ENCODE measurements around the gene LIN54. TPM values are rescaled to one million over a fixed set of nuclear protein-coding genes. Genes with fewer than 3 reads are reported as not detected.

Gene LIN54
- total RNA-seq, 1 donor from 2014 or later: 12.3 TPM

DNA sequence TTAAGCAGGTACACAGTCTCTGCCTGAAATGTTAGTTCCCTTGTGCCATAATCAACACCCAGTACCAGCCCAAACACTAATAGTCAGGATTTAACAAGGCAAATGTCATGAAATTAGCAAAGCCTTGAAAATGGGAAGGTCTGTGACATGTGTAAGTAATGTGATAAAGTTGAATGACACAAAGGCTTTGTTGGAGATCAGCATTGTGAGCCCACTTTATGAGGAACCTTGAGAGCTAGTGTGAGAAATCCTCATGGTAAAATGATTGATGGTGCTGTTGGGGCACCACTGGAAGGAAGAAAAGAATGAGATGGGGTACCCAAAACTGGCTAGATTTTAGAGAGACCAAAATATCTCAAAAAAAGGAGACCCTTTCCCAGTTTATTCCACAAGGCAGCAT is 3.3 kb upstream of the LIN54 start:
- Mint-ChIP-seq H3K4me1 (ENCODE audit: low read depth) (peaks cover 32% of the 10 kb centered on the region), H3K36me3 (ENCODE audit: low read depth) (no peaks in the 10 kb centered on the region), H3K27me3 (ENCODE audit: low read depth) (no peaks in the 10 kb centered on the region), H3K9me3 (ENCODE audit: low read depth) (no peaks in the 10 kb centered on the region), H3K4me3 (ENCODE audit: unreplicated experiment) (peak overlapping the region; percentile 94), H3K27ac (ENCODE audit: unreplicated experiment) (peak overlapping the region; percentile 98)
- DNase-seq (ENCODE audit: low spot score): no peak
- TF ChIP-seq, protein P1, sequence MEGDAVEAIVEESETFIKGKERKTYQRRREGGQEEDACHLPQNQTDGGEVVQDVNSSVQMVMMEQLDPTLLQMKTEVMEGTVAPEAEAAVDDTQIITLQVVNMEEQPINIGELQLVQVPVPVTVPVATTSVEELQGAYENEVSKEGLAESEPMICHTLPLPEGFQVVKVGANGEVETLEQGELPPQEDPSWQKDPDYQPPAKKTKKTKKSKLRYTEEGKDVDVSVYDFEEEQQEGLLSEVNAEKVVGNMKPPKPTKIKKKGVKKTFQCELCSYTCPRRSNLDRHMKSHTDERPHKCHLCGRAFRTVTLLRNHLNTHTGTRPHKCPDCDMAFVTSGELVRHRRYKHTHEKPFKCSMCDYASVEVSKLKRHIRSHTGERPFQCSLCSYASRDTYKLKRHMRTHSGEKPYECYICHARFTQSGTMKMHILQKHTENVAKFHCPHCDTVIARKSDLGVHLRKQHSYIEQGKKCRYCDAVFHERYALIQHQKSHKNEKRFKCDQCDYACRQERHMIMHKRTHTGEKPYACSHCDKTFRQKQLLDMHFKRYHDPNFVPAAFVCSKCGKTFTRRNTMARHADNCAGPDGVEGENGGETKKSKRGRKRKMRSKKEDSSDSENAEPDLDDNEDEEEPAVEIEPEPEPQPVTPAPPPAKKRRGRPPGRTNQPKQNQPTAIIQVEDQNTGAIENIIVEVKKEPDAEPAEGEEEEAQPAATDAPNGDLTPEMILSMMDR (IDR thresholded peaks at IDR 0.05): no peak

DNA sequence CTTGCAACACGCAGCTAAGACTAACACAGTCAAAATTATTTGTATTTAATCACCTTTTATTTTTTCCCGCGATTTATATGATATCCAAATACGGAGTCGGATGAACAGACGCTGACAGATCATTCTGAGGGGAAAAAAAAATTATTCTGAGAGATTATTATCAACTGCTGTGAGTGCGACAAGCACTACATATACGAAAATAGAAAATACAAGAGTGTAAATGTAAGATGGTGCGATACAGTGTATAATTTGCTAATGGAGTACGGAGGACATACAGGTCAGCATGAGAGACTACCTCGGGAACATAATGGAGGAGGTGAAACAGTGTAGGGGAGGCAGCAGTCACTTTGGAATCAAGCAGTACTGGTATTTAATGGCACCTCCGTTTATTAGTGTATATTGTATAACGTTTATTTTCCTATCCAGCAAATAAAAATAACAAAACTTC is 2.8 kb upstream of the LIN54 start:
- no peak for DNase-seq (ENCODE audit: low spot score)
- H3K36me3 Mint-ChIP-seq (ENCODE audit: low read depth): no peaks in the 10 kb centered on the region
- peak overlapping the region; percentile 94 for H3K4me3 Mint-ChIP-seq (ENCODE audit: unreplicated experiment)
- no peaks in the 10 kb centered on the region for H3K27me3 Mint-ChIP-seq (ENCODE audit: low read depth)
- peaks cover 36% of the 10 kb centered on the region for H3K4me1 Mint-ChIP-seq (ENCODE audit: low read depth)
- TF ChIP-seq, protein P1 (IDR thresholded peaks at IDR 0.05): no peak
- H3K9me3 Mint-ChIP-seq (ENCODE audit: low read depth): no peaks in the 10 kb centered on the region
- H3K27ac Mint-ChIP-seq (ENCODE audit: unreplicated experiment): peak overlapping the region; percentile 98

DNA sequence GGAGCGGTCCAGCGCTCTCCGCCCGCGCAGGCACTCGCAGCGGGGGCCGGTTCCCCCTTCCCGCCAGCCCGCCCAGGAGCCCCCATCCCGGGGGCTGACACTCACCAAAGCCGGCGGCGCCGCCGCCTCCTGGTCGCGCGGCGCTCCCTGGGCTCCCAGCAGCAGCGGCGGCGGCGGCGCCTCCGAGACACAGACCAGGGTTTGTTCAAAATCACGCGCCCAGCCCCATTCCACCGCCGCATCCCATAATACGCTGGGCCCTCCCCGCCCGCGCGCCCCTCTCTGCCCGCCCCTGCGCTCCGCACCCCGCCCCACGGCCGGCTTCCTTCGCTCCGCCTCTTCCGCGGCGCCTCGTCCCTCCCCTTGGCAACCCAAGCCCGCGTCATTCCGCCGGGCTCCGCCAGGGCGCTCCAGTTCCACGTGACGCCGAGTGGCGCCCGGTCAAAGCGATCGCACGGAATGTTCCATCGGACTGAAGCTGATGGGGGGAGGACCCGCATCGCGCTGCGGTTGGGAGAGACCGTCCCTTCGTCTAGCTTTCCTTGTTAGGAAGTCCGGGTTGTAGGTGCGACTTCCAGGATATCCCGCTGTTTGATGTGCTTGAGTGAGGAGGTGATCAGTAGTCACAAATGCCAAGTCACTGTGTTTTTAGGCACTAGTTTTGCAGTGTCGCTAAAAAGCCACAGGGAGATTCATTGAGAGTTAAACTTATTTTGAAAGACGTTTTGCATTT is 2.2 kb upstream of the LIN54 start:
- peaks cover 40% of the 10 kb centered on the region for H3K4me1 Mint-ChIP-seq (ENCODE audit: low read depth)
- no peaks in the 10 kb centered on the region for H3K9me3 Mint-ChIP-seq (ENCODE audit: low read depth)
- H3K36me3 Mint-ChIP-seq (ENCODE audit: low read depth): no peaks in the 10 kb centered on the region
- peak; percentile 98 for DNase-seq (ENCODE audit: low spot score)
- TF ChIP-seq, protein P1 (IDR thresholded peaks at IDR 0.05): peak; percentile 64
- peak overlapping the region; percentile 94 for H3K4me3 Mint-ChIP-seq (ENCODE audit: unreplicated experiment)
- no peaks in the 10 kb centered on the region for H3K27me3 Mint-ChIP-seq (ENCODE audit: low read depth)
- peak overlapping the region; percentile 98 for H3K27ac Mint-ChIP-seq (ENCODE audit: unreplicated experiment)

GRCh38 chr4:83012200-83012686 is 1.6 kb upstream of the LIN54 start:
- DNase-seq (ENCODE audit: low spot score): no peak
- Mint-ChIP-seq H3K27ac (ENCODE audit: unreplicated experiment) (peak overlapping the region; percentile 96), H3K4me1 (ENCODE audit: low read depth) (peaks cover 41% of the 10 kb centered on the region), H3K9me3 (ENCODE audit: low read depth) (no peaks in the 10 kb centered on the region), H3K27me3 (ENCODE audit: low read depth) (no peaks in the 10 kb centered on the region), H3K36me3 (ENCODE audit: low read depth) (no peaks in the 10 kb centered on the region), H3K4me3 (ENCODE audit: unreplicated experiment) (peak overlapping the region; percentile 84)
- TF ChIP-seq, protein P1 (IDR thresholded peaks at IDR 0.05): no peak

GRCh38 chr4:83011689-83012199 is 1.1 kb upstream of the LIN54 start:
- Mint-ChIP-seq H3K4me1 (ENCODE audit: low read depth) (peaks cover 41% of the 10 kb centered on the region), H3K27me3 (ENCODE audit: low read depth) (no peaks in the 10 kb centered on the region), H3K27ac (ENCODE audit: unreplicated experiment) (peak overlapping the region; percentile 96), H3K36me3 (ENCODE audit: low read depth) (no peaks in the 10 kb centered on the region), H3K9me3 (ENCODE audit: low read depth) (no peaks in the 10 kb centered on the region), H3K4me3 (ENCODE audit: unreplicated experiment) (peak overlapping the region; percentile 84)
- TF ChIP-seq, protein P1 (IDR thresholded peaks at IDR 0.05): no peak
- no peak for DNase-seq (ENCODE audit: low spot score)
